HepG2 (cell line): Measurements from ENCODE around the gene RNU7-1. TPM values are rescaled to one million over a fixed set of nuclear protein-coding genes. Genes with fewer than 3 reads are reported as not detected.

Experiments used
- POLR2AphosphoS5 ChIP-seq: IDR thresholded peaks from 2 replicates; pipeline ENCODE4 v1.6.1; 2012; ENCODE audit warnings: low read depth, low read length
- RBFOX2 ChIP-seq: fragments of 200-400 bp; formaldehyde crosslinking; IDR thresholded peaks from 2 replicates; pipeline ENCODE4 v1.6.1; 2017; ENCODE audit warnings: low read depth, mild to moderate bottlenecking, low read length
- ZNF530 ChIP-seq: sonication (generic); formaldehyde crosslinking; IDR thresholded peaks from 2 replicates; pipeline ENCODE4 v1.5.0; 2020; ENCODE audit warnings: low read depth, mild to moderate bottlenecking, missing genetic modification reagents
- polyA plus RNA-seq, 8 experiments: library from polyadenylated mRNA; depleted of rRNA in 3 of 8; stranded (reverse) in 7 of 8; unstranded in 1 of 8; fragments of >200 nt; fragmentation: Illumina TruSeq in 4 of 8; extraction: Trizol in 4 of 8; gene quantifications; 2 replicates each; pipeline versions ENCODE4 v1.2.1 to v1.2.3, GENCODE V29; 2011 to 2016; ENCODE audit warnings: low read depth in 4 of 8, missing spikeins in 1 of 8, mixed read lengths in 1 of 8; ENCODE audit not compliant: insufficient read depth in 1 of 8
- total RNA-seq, 5 experiments: library from RNA; depleted of rRNA; stranded (reverse); fragments of >200 nt; fragmentation: Illumina TruSeq; extraction: Trizol; gene quantifications; 2 replicates each; pipeline ENCODE4 v1.2.3, GENCODE V29; 2016; ENCODE audit warnings: low read depth in 1 of 5
- TF ChIP-seq, protein P1 (sequence below): sonication (generic); formaldehyde crosslinking; IDR thresholded peaks from 2 replicates; pipeline ENCODE4 v1.9.0; 2022; ENCODE audit warnings: low read depth, missing genetic modification reagents
- TF ChIP-seq, protein P2 (sequence below): sonication (generic); formaldehyde crosslinking; IDR thresholded peaks from 2 replicates; pipeline ENCODE4 v1.5.0; 2020; ENCODE audit warnings: mild to moderate bottlenecking, missing genetic modification reagents
- TF ChIP-seq, protein P3 (sequence below): sonication (generic); formaldehyde crosslinking; IDR thresholded peaks from 2 replicates; pipeline ENCODE4 v1.8.0; 2022; ENCODE audit warnings: mild to moderate bottlenecking, missing genetic modification reagents; ENCODE audit not compliant: insufficient replicate concordance
- TF ChIP-seq, protein P4 (sequence below): sonication (generic); formaldehyde crosslinking; IDR thresholded peaks from 2 replicates; pipeline ENCODE4 v1.5.0; 2020; ENCODE audit warnings: mild to moderate bottlenecking, missing genetic modification reagents

Gene RNU7-1
- total and polyA plus RNA-seq, 2 of the 13 experiments (the other 11 are each of a cell fraction or from before 2014, with no cell fraction given), result not detected

DNA sequence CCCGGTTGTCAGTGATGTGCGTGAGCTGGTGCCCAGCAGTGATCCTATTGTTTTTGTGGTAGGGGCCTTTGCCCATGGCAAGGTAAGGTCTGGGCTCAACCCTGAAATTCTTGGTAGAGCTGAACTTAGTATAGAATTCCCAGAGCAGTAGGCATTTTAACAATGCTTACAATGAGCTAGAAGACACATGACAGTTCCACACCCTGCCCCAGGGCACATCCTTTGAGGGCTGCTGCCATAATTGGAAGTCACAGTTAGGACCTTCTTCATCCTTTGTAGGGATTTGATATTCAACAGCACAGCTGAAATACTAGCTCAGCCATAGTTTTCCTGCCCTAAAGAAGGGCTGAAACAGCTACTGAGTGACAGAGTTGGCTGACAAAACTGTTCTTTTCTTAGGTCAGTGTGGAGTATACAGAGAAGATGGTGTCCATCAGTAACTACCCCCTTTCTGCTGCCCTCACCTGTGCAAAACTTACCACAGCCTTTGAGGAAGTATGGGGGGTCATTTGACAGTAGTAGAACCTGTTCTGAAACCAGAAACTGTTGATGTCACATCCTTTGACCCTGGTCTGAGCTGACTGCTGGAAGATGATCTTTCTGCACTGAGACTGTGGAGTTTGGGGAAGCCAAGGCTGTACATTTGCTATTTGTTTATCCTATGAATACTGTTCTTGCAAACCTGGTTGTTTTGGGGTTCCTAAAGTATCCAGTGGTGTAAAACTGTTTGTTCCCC, 31.8 kb downstream of the RNU7-1 start (continued):
- TF ChIP-seq, protein P1, sequence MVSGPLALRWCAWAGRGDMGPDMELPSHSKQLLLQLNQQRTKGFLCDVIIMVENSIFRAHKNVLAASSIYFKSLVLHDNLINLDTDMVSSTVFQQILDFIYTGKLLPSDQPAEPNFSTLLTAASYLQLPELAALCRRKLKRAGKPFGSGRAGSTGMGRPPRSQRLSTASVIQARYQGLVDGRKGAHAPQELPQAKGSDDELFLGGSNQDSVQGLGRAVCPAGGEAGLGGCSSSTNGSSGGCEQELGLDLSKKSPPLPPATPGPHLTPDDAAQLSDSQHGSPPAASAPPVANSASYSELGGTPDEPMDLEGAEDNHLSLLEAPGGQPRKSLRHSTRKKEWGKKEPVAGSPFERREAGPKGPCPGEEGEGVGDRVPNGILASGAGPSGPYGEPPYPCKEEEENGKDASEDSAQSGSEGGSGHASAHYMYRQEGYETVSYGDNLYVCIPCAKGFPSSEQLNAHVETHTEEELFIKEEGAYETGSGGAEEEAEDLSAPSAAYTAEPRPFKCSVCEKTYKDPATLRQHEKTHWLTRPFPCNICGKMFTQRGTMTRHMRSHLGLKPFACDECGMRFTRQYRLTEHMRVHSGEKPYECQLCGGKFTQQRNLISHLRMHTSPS (CRISPR knock-in tag), result no peak
- peak; percentile 52; the same call in 1 of the 2 replicates for TF ChIP-seq POLR2AphosphoS5
- TF ChIP-seq, protein P2, sequence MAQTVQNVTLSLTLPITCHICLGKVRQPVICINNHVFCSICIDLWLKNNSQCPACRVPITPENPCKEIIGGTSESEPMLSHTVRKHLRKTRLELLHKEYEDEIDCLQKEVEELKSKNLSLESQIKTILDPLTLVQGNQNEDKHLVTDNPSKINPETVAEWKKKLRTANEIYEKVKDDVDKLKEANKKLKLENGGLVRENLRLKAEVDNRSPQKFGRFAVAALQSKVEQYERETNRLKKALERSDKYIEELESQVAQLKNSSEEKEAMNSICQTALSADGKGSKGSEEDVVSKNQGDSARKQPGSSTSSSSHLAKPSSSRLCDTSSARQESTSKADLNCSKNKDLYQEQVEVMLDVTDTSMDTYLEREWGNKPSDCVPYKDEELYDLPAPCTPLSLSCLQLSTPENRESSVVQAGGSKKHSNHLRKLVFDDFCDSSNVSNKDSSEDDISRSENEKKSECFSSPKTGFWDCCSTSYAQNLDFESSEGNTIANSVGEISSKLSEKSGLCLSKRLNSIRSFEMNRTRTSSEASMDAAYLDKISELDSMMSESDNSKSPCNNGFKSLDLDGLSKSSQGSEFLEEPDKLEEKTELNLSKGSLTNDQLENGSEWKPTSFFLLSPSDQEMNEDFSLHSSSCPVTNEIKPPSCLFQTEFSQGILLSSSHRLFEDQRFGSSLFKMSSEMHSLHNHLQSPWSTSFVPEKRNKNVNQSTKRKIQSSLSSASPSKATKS (CRISPR knock-in tag), result no peak
- TF ChIP-seq RBFOX2, result 0 out of 2 replicates have a peak, but pooled peaks have one; percentile 32
- TF ChIP-seq, protein P3, sequence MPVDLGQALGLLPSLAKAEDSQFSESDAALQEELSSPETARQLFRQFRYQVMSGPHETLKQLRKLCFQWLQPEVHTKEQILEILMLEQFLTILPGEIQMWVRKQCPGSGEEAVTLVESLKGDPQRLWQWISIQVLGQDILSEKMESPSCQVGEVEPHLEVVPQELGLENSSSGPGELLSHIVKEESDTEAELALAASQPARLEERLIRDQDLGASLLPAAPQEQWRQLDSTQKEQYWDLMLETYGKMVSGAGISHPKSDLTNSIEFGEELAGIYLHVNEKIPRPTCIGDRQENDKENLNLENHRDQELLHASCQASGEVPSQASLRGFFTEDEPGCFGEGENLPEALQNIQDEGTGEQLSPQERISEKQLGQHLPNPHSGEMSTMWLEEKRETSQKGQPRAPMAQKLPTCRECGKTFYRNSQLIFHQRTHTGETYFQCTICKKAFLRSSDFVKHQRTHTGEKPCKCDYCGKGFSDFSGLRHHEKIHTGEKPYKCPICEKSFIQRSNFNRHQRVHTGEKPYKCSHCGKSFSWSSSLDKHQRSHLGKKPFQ (CRISPR knock-in tag), result no peak
- TF ChIP-seq, protein P4, sequence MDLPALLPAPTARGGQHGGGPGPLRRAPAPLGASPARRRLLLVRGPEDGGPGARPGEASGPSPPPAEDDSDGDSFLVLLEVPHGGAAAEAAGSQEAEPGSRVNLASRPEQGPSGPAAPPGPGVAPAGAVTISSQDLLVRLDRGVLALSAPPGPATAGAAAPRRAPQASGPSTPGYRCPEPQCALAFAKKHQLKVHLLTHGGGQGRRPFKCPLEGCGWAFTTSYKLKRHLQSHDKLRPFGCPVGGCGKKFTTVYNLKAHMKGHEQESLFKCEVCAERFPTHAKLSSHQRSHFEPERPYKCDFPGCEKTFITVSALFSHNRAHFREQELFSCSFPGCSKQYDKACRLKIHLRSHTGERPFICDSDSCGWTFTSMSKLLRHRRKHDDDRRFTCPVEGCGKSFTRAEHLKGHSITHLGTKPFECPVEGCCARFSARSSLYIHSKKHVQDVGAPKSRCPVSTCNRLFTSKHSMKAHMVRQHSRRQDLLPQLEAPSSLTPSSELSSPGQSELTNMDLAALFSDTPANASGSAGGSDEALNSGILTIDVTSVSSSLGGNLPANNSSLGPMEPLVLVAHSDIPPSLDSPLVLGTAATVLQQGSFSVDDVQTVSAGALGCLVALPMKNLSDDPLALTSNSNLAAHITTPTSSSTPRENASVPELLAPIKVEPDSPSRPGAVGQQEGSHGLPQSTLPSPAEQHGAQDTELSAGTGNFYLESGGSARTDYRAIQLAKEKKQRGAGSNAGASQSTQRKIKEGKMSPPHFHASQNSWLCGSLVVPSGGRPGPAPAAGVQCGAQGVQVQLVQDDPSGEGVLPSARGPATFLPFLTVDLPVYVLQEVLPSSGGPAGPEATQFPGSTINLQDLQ (CRISPR knock-in tag), result no peak
- no peak for TF ChIP-seq ZNF530 (CRISPR knock-in tag)
- TF ChIP-seq, all 625 proteins: peak for 4
